BLaER1 treated with 17β-estradiol and CSF1 and Interleukin-3, amounts not matched to agents 10 nM and 100 nM (cell line): ENCODE measurements around the gene SNAP23.
A peak's percentile ranks its signal among the peaks of the same experiment; 100 is the strongest.

Experiments used
- H3K27ac ChIP-seq, 11 experiments: shearing (Covaris generic); formaldehyde crosslinking; 2 replicates each; pipeline ENCODE4 v1.8.1; 2022
- H3K27me3 ChIP-seq, 11 experiments: shearing (Covaris generic); formaldehyde crosslinking; 2 replicates each; pipeline ENCODE4 v1.8.1; 2022
- H3K36me3 ChIP-seq, 11 experiments: shearing (Covaris generic); formaldehyde crosslinking; 2 replicates each; pipeline ENCODE4 v1.8.1; 2022
- H3K4me1 ChIP-seq, 10 experiments: shearing (Covaris generic); formaldehyde crosslinking; 2 replicates each; pipeline ENCODE4 v1.8.1; 2022
- H3K4me2 ChIP-seq, 11 experiments: shearing (Covaris generic); formaldehyde crosslinking; 2 replicates each; pipeline ENCODE4 v1.8.1; 2022
- H3K4me3 ChIP-seq, 10 experiments: shearing (Covaris generic); formaldehyde crosslinking; 2 replicates each; pipeline ENCODE4 v1.8.1; 2022
- H3K9ac ChIP-seq, 11 experiments: shearing (Covaris generic); formaldehyde crosslinking; 2 replicates each; pipeline ENCODE4 v1.8.1; 2022
- H3K9me3 ChIP-seq, 11 experiments: shearing (Covaris generic); formaldehyde crosslinking; replicated peaks in 1 of 11; 2 replicates each; pipeline ENCODE4 v1.8.1; 2022
- H4K20me1 ChIP-seq, 11 experiments: shearing (Covaris generic); formaldehyde crosslinking; 2 replicates each; pipeline ENCODE4 v1.8.1; 2022
- Cebpa-rat ChIP-seq, 11 experiments: shearing (Covaris generic); IDR thresholded peaks; 2 replicates each; pipeline ENCODE4 v1.8.1; 2022

SNAP23 gene

DNA sequence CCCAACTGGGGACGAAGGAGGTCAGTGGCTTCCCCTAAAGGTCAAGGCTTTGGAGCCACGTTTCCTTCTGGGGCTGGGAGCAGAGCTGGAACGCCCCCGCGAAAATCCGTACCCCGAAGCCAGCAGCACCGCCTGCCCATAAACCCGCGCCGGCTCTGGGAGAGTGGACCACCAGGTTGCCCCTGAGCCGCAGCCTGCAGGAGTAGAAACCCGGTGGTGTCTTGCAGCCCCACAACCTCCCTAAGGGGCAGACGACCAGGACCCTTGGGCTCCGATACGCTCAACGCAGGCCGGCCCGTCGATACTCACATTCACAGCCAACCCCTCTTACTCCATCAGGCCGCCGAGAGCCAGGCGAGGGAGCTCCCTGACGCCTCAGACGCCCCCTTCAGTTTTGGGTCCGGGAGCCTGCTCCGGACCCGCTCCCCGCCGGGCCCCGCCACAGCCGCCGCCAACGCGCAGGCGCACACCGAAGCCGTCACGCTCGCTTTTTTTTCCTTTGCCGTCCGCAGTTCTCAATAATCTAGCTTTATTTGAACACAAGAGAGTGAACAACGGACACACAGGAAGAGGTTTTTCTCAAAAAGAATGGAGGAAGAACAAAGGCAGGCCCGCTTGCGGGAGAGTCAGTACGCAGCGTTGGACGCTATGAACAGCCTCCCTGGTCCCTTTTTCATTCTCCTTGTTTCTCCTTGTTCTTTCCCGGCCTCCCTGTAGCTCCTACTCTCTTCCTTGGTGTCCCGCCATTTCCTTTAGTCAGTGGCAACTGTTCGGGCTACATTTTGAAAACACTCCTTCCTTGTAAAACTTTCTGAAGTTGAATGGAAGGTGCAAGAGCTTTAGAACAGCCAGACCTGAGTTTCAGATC, 4.5 kb upstream of the SNAP23 start, which contains the start of gene ZNF106:
ZNF106 (minus strand) TSS at position 471 of the 868 bp plus-strand sequence. CDS start 18,852 bp downstream, outside the sequence.
- no peak for TF ChIP-seq Cebpa-rat (IDR thresholded peaks at IDR 0.05)
- Histone ChIP-seq H3K27me3 (no peaks in the 10 kb centered on the region), H3K4me2 (peak within 1 kb of the TSS; percentile 77 to 98 (median 92)), H3K27ac (peak within 1 kb of the TSS; percentile 91 to 98 (median 95)), H3K9me3 (no peaks in the 10 kb centered on the region), H3K4me1 (peaks cover 42 to 68% (median 58%) of the 10 kb centered on the region in 10 experiments), H3K4me3 (peak within 1 kb of the TSS; percentile 82 to 95 (median 89)), H4K20me1 (peaks cover 0 to 41% (median 30%) of the 10 kb centered on the region in 11 experiments; a peak in 15 of 22 replicates), H3K9ac (peak within 1 kb of the TSS; percentile 89 to 94 (median 90)), H3K36me3 (peaks cover under 1 to 29% (median 14%) of the 10 kb centered on the region in 11 experiments; a peak in 16 of 22 replicates)

DNA sequence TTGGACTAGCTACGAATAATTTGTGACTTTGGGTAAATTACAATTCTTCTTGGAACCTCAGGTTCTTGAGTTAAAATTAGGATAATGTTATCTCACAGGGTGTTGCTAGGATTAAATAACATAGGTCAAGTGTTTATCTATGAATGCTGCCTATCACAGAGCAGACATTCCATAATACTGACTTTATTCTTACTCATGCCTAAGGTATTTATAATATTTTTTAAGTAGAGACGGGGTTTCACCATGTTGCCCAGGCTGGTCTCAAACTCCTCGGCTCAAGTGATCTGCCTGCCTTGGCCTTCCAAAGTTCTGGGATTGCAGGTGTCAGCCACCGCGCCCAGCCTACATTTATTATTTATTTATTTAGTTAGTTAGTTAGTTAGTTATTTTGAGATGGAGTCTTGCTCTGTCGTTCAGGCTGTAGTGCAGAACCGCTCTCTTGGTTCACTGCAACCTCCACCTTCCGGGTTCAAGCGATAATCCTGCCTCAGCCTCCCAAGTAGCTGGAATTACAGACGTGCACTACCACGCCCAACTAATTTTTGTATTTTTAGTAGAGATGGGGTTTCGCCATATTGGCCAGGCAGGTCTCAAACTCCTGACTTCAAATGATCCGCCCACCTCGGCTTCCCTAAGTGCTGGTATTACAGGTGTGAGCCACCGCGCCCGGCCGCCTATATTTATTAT, 3.8 kb upstream of the SNAP23 start:
- peak overlapping the region; percentile 82 to 95 (median 89) for H3K4me3 ChIP-seq
- peak overlapping the region; percentile 77 to 98 (median 92) for H3K4me2 ChIP-seq
- peak overlapping the region; percentile 91 to 98 (median 95) for H3K27ac ChIP-seq
- peaks cover 0 to 39% (median 25%) of the 10 kb centered on the region in 11 experiments; a peak in 14 of 22 replicates for H4K20me1 ChIP-seq
- peaks cover 0 to 21% (median 6%) of the 10 kb centered on the region in 11 experiments; a peak in 12 of 22 replicates for H3K36me3 ChIP-seq
- no peaks in the 10 kb centered on the region for H3K9me3 ChIP-seq
- peak overlapping the region; percentile 89 to 94 (median 90) for H3K9ac ChIP-seq
- TF ChIP-seq Cebpa-rat (IDR thresholded peaks at IDR 0.05): no peak
- peaks cover 50 to 74% (median 65%) of the 10 kb centered on the region in 10 experiments for H3K4me1 ChIP-seq
- no peaks in the 10 kb centered on the region for H3K27me3 ChIP-seq

DNA sequence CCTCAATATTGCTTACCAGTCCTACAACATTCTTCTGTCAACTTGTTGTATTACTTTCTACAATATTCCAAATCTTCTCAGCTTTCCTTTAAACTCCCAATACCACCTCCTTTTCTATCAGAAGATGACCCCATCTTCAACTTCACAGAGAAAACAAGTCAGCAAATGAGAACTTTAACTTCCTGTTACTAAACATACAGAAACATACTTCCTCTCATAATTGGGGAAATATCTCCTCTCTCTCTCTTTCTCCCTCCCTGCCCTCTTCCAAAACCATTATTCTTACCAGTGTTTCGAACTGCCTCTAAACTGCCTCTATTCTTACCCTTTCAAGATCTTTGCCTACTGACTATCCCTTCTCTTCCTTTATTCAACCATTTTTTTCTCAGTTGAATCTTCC, 1.8 kb upstream of the SNAP23 start:
- no peaks in the 10 kb centered on the region for H3K9me3 ChIP-seq
- no peak for TF ChIP-seq Cebpa-rat (IDR thresholded peaks at IDR 0.05)
- H3K9ac ChIP-seq: peak overlapping the region in 8 of 11 experiments; percentile 7 to 91 (median 74); a peak in 14 of 22 replicates
- H3K27me3 ChIP-seq: no peaks in the 10 kb centered on the region
- H3K36me3 ChIP-seq: peaks cover 0 to 13% (median 5%) of the 10 kb centered on the region in 11 experiments; a peak in 10 of 22 replicates
- H4K20me1 ChIP-seq: peaks cover 0 to 36% (median 17%) of the 10 kb centered on the region in 11 experiments; a peak in 12 of 22 replicates
- H3K4me1 ChIP-seq: peaks cover 52 to 81% (median 76%) of the 10 kb centered on the region in 10 experiments
- H3K4me2 ChIP-seq: peak overlapping the region; percentile 76 to 98 (median 96)
- peak overlapping the region in 7 of 10 experiments; percentile 4 to 85 (median 78); a peak in 12 of 20 replicates for H3K4me3 ChIP-seq
- H3K27ac ChIP-seq: peak overlapping the region in 10 of 11 experiments; percentile 4 to 86 (median 72); a peak in 18 of 22 replicates

DNA sequence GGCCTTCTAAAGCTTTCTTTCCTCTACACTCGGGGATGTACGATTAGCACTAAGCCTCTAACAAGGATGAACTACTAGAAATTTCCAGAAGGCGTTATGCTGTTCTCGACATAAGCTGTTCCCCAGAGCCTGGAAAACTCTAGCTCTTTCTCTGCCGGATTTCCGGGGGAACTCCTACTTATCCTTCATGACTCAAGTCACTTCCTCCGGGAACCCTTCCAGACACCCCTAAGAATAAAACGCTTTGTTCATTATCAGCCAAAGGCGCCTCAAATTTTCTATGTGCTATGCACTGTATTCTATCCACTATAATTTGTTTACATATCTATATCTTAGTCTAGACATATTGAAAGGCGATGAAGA, 455 bp upstream of the SNAP23 start:
- TF ChIP-seq Cebpa-rat (IDR thresholded peaks at IDR 0.05): no peak
- Histone ChIP-seq H3K4me3 (peak overlapping the region; percentile 76 to 99 (median 88)), H3K36me3 (peaks cover 0 to 21% (median 4%) of the 10 kb centered on the region in 11 experiments; a peak in 9 of 22 replicates), H3K27me3 (no peaks in the 10 kb centered on the region), H3K9me3 (no peaks in the 10 kb centered on the region), H3K4me1 (peaks cover 44 to 81% (median 76%) of the 10 kb centered on the region in 10 experiments), H4K20me1 (peaks cover 0 to 27% (median 13%) of the 10 kb centered on the region in 11 experiments; a peak in 11 of 22 replicates), H3K4me2 (peak overlapping the region; percentile 76 to 98 (median 96)), H3K27ac (peak overlapping the region; percentile 68 to 86 (median 72); a peak in 21 of 22 replicates), H3K9ac (peak overlapping the region; percentile 83 to 92 (median 87))

DNA sequence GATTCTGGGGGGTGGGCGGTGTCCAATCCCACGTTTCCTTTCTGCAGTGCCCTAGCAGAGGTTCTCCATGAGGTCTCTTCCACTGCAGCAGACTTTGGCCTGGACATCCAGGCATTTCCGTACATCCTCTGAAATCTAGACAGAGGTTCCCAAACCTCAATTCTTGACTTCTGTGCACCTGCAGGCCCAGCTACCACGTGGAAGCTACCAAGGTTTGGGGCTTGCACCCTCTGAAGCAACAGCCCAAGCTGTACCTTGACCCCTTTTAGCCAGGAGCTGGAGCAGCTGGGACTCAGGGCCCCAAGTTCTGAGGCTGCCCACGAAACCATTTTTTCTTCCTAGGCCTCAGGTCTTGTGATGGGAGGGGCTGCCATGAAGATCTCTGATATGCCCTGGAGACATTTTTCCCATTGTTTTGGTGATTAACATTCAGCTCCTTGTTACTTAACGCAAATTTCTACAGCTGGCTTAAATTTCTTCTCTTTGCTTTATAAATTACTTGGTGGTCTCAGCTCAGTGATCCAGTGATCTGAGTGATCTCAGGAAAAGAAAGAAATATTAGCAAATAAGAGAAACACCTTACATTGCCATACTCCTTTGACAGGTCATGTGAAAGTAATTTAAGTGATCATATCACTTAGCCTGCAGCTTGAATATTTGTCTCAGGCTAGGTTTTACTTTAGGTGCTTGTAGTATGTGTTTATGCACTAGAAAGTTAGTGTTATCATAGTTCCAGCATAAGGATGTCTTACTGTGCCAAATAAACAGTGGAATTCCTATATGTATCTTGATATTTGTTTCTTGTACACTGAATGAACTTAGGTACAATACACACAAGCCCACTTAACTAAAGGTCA, 3.0 kb downstream of the SNAP23 start:
- no peaks in the 10 kb centered on the region for H3K27me3 ChIP-seq
- H3K4me1 ChIP-seq: peaks cover 30 to 90% (median 69%) of the 10 kb centered on the region in 10 experiments
- peak overlapping the region in 4 of 11 experiments; percentile 12 to 66 (median 64); a peak in 5 of 22 replicates for H3K27ac ChIP-seq
- no peak for TF ChIP-seq Cebpa-rat (IDR thresholded peaks at IDR 0.05)
- no peaks in the 10 kb centered on the region for H3K9me3 ChIP-seq
- peaks cover 0 to 60% (median 34%) of the 10 kb centered on the region in 11 experiments; a peak in 14 of 22 replicates for H4K20me1 ChIP-seq
- H3K4me2 ChIP-seq: peak overlapping the region in 10 of 11 experiments; percentile 6 to 98 (median 96); a peak in 19 of 22 replicates
- H3K9ac ChIP-seq: peak overlapping the region in 1 of 11 experiments; percentile 16; a peak in 1 of 22 replicates
- H3K36me3 ChIP-seq: peaks cover 0 to 55% (median 11%) of the 10 kb centered on the region in 11 experiments; a peak in 14 of 22 replicates
- H3K4me3 ChIP-seq: no peak overlapping the region

DNA sequence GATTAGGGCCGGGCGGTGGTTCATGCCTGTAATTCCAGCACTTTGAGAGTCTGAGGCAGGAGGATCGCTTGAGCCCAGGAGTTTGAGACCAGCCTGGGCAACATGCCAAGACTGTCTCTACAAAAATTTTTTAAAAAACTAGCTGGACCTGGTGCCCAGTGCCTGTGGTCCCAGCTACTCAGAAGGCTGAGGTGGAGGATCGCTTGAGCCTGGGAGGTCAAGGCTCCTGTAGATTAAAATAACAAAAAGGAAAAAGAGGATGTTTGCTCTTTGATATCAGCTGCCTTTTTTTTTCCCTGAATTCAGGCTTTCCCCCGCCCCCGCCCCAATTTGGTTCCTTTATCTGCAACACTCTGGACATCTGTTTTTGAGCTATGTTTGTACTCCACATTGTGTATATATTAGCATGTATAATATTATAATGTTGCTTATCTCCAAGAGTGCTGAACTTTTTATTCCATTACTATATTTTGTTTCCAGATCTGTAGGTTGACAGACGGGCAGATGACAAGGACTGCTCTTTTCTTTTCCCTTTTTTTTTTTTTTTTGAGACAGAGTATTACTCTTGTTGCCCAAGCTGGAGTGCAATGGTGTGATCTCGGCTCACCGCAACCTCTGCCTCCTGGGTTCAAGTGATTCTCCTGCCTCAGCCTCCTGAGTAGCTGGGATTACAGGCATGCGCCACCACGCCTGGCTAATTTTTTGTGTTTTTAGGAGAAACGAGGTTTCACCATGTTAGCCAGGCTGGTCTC, 4.6 kb downstream of the SNAP23 start:
- peak overlapping the region in 3 of 11 experiments; percentile 36 to 47 (median 47); a peak in 6 of 22 replicates for H3K9ac ChIP-seq
- no peak for TF ChIP-seq Cebpa-rat (IDR thresholded peaks at IDR 0.05)
- peak overlapping the region in 9 of 11 experiments; percentile 13 to 98 (median 92); a peak in 15 of 22 replicates for H3K4me2 ChIP-seq
- peaks cover 0 to 69% (median 11%) of the 10 kb centered on the region in 11 experiments; a peak in 15 of 22 replicates for H3K36me3 ChIP-seq
- H3K4me1 ChIP-seq: peaks cover 14 to 90% (median 61%) of the 10 kb centered on the region in 10 experiments
- H3K27me3 ChIP-seq: no peaks in the 10 kb centered on the region
- peak overlapping the region in 5 of 11 experiments; percentile 37 to 66 (median 64); a peak in 8 of 22 replicates for H3K27ac ChIP-seq
- peak overlapping the region in 2 of 10 experiments; percentile 3 to 33; a peak in 1 of 20 replicates for H3K4me3 ChIP-seq
- peaks cover 0 to 75% (median 41%) of the 10 kb centered on the region in 11 experiments; a peak in 16 of 22 replicates for H4K20me1 ChIP-seq
- H3K9me3 ChIP-seq: no peaks in the 10 kb centered on the region

DNA sequence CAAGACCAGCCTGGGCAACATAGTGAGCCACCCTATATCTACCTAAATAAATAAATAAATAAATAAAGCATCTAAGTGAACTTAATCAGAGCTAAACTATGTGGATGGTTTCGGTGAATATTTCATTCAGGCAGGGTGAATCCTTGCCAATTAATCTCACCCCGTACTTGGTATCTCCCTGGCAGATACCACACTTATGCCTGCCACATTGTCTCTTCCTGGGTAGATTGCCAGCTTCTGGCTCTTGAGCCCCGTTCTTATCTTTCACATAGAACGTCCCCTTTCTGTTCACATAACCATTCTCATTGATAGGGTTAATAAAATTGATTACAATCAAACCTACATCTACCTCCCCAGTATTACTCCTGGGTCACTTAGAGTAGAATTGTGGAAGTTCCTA, 7.0 kb downstream of the SNAP23 start:
- Histone ChIP-seq H3K27me3 (no peaks in the 10 kb centered on the region), H3K27ac (peak overlapping the region in 2 of 11 experiments; percentile 24 to 44; a peak in 2 of 22 replicates), H4K20me1 (peaks cover 0 to 94% (median 62%) of the 10 kb centered on the region in 11 experiments; a peak in 17 of 22 replicates), H3K4me2 (peak overlapping the region in 3 of 11 experiments; percentile 50 to 75 (median 67); a peak in 5 of 22 replicates), H3K36me3 (peaks cover 5 to 93% (median 25%) of the 10 kb centered on the region in 11 experiments; a peak in 19 of 22 replicates), H3K4me3 (no peak overlapping the region), H3K9me3 (no peaks in the 10 kb centered on the region), H3K4me1 (peaks cover 0 to 90% (median 45%) of the 10 kb centered on the region in 10 experiments; a peak in 18 of 20 replicates), H3K9ac (no peak overlapping the region)
- no peak for TF ChIP-seq Cebpa-rat (IDR thresholded peaks at IDR 0.05)
